Measurements from ENCODE around the gene LPO. TPM values are rescaled to one million over a fixed set of nuclear protein-coding genes. Genes with fewer than 3 reads are reported as not detected.
A peak's percentile ranks its signal among the peaks of the same experiment; 100 is the strongest.

LPO gene
- polyA plus RNA-seq (2012; ENCODE audit: insufficient read depth, insufficient read length): not detected

DNA sequence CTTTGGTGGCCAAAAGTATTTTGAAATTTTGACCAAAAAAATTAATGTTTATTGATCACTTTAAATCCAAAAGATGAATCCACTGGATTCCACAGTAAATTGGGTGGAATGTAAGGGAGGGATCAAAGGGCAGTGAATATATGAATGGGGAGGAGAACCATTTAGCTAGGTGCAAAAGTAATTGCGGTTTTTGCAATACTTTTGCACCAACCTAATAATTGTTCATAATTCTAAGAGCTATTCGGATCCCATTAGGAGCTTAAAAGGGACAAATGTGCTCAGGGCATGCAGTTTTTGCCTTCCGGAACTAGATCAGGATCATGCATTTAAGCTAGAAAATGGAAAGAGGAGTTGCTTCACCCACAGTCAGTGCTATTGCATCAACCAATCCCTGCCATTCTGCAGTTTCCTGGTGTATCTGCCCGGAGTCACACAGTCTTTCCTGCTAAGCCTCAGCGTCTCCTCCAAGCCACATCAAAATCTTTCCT is at the start of gene LPO:
LPO (plus strand) TSS at position 438 of the 488 bp plus-strand sequence. CDS start 4,396 bp downstream, outside the sequence.
- DNase-seq (ENCODE audit: low read depth, low spot score): no peak

DNA sequence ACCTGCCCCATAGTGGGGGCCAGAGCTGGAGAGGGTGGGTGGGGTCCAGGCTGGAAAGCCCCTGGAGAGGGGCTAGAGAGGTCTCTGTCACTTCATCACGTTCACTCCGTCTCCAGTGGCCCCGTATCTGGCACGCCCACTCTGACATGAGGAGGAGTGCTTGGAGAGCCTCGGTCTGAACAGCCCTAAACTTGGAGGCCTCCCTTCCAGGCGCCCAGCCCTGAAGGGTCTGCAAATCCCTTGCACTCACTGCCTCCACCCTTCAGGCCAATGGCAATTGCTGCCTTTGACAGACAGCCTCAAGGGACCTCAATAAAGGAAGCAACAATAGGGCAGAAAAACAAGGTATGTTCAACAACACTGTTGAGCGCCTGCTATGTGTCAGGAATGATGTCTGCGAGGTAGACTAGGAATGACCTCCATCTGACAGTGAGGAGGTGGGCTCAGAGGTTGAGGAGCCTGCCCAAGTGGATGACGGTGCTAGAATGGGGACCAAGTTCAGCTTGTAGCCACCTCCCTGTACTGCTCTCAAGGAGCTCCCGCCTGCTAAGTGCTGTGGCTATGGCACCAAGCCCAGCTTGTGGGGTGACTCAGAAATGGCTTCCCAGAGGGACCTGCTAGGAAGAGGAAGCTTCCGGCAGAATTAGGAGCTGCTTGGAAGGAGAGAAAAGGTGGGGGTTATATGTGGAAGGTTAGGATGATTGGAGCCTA is 48.8 kb upstream of the LPO start:
- DNase-seq (ENCODE audit: low read depth, low spot score): no peak
- H3K4me3 ChIP-seq (ENCODE audit: low read length): no peak overlapping the region

More for the DNA sequence above, at the start of gene LPO:
- no peak within 1 kb of the TSS for H3K4me3 ChIP-seq (ENCODE audit: low read length)

DNA sequence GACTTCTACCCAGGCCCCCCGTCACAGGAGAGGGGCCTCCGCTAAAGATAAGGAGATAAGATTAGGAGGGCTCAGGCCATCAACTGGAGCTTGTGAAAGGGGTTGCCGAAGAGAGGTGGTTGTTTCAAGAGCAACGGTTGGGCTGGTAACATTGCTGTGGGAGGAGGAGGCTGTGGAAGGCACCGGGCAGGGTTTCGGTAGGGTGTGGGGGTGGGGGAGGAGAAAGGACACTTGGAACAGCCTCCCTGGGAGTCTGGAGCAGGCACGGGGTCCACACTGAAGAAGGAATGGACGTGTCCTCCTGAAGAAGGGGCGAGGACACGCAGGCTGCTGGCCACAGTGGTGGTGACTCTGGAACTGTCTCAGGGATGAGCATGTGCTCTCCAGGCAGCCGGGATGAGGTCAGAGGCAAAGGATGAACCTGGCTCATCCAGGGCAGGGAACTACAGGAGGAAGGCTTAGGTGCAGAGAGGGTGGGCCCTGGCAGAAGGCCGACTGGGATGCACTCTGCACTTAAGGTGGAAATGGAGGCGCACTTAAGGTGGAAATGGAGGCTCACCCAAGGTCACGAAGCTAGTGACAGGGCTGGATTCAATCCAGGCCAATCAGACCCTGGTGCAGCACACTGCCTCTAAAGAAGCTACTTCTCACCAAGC is 47.0 kb upstream of the LPO start:
- no peak overlapping the region for H3K4me3 ChIP-seq (ENCODE audit: low read length)
- no peak for DNase-seq (ENCODE audit: low read depth, low spot score)

DNA sequence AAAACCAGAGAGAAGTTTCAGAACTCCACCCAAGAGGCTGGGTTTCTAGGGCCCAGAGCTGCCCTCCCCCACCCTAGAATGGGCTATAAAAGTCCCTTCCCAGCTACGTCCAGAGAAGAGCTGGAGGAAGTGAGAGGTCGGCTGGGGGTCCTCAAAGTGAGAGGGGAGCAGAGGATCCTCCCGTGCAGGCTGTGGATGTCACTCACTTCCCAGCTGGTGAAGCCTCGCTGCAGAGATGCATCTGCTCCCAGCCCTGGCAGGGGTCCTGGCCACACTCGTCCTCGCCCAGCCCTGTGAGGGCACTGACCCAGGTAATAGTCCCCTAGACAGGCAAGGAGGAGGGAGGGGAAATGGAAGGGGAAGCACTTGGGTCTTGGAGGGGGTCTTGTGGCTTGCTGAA is 45.8 kb upstream of the LPO start, which contains the start of gene EPX:
EPX (plus strand) TSS at position 115 of the 400 bp plus-strand sequence; CDS start at position 236, 121 bp downstream.
- no peak within 1 kb of the TSS for H3K4me3 ChIP-seq (ENCODE audit: low read length)
- DNase-seq (ENCODE audit: low read depth, low spot score): no peak

DNA sequence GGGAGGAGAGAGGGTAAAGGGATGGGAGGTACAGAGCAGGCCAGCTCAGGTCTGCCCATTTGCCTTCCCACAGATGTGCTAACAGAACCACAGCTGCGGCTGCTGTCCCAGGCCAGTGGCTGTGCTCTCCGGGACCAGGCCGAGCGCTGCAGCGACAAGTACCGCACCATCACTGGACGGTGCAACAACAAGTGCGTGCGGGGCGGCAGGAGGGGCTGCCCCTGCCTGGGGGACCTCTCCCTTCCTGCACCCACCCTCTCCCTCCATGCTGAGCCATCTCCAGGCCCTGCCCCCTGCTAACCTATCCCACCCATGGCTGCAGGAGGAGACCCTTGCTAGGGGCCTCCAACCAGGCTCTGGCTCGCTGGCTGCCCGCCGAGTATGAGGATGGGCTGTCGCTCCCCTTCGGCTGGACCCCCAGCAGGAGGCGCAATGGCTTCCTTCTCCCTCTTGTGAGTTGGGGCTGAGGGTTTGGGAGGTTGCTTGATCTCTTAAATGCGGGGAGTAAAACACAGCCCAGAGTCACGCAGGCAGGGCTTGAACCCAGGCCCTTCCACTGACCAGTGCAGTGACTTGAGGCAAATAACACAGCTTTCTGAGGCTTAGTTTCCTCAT is 44.6 kb upstream of the LPO start:
- DNase-seq (ENCODE audit: low read depth, low spot score): no peak
- no peak overlapping the region for H3K4me3 ChIP-seq (ENCODE audit: low read length)

DNA sequence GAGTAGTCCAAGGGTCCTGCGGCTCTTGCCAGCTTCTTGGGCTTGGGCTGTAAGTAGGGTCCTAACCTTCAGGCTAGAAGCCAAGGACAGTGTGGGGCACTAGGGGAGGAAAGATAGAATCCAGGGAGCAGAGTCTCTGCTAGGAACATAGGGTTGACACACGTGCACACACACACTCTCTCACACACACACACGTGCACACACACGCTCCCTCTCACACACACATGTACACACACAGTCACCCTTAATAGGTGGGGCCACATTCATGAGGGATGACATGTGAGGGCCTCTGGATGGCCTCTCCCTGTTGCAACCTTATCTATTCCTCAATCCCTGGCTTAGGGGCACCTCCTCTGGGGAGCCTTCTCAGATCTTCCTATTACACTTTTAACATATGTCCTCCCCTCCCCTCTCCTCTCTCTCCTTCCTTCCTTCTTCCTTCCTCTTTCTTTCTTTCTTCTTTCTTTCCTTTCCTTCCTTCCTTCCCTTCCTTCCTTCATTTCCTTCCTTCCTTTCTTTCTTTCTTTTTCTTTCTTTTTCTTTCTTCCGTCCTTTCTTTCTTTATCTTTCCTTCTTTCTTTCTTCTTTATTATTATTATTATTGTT is 42.8 kb upstream of the LPO start:
- DNase-seq (ENCODE audit: low read depth, low spot score): no peak
- no peak overlapping the region for H3K4me3 ChIP-seq (ENCODE audit: low read length)

DNA sequence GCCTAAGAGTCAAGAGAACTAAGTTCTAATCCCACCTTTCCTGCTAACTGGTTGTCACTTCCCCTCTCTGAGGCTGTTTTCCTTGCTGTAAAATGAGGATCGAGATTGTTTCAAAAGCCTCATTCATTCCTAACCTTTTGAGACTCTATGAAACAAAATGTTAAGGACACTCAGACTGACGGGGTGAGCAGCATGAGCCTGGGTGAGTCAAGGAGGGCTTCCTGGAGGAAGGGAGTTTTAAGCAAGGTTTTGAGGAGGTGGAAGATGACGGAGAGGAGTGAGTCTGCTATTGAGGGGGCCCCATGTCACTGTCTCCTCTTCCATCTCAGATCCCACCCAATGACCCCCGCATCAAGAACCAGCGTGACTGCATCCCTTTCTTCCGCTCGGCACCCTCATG is 41.8 kb upstream of the LPO start:
- H3K4me3 ChIP-seq (ENCODE audit: low read length): no peak overlapping the region
- DNase-seq (ENCODE audit: low read depth, low spot score): no peak

DNA sequence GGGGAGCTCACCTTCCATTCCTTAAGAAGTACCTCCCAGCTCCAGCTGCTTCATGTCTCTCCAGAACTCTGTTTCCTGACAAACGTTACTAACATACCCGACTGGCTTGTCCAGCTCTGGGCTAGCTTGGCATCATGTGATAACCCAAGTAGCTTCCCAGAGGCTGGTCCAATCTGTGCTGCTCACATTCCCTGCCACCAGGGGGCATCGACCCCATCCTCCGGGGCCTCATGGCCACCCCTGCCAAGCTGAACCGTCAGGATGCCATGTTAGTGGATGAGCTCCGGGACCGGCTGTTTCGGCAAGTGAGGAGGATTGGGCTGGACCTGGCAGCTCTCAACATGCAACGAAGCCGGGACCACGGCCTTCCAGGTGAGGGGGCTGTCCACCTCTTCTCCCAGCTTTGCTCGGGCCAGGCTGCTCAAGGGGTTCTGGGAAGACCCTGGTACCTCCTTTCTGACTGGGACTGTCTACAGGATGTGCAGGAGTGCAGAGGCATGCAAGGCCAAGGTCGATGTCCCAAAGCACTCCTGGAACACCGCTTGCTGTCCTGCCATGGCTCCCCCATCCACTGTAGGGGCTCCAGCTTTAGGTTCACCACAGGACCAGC is 38.3 kb upstream of the LPO start:
- peak; percentile 51 for DNase-seq (ENCODE audit: low read depth, low spot score)
- H3K4me3 ChIP-seq (ENCODE audit: low read length): peak overlapping the region; percentile 26

DNA sequence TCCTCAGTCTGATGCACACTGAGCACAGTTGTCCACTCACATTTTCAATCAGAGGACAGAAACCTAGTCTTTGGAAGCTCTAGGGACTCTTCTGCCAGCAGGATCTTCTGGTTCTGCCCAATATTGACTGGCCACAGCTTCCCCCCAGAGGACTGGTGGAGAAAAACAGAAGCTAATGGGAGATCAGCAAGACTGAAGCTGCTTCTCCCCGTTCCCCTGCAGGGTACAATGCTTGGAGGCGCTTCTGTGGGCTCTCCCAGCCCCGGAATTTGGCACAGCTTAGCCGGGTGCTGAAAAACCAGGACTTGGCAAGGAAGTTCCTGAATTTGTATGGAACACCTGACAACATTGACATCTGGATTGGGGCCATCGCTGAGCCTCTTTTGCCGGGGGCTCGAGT is 35.5 kb upstream of the LPO start:
- no peak for DNase-seq (ENCODE audit: low read depth, low spot score)
- H3K4me3 ChIP-seq (ENCODE audit: low read length): no peak overlapping the region

DNA sequence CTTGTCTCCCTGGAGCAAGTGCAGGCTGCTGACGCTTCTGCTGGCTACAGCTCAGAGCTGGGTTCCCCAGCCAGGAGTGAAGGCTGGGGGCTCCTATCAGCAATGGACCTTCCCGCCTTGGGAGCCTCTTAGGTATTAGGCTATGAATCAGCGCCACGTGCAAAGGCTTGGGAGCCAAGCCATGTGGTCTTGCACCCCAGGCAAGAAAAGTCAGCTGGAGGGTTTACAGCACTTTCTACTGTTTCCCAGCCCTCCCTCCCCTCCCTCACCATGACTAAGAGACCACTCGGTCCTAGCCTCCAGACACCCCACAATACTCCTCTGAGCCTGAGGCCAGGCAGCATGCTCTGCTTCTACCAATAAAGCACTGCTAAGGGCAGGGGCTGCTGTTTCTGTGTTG is 33.6 kb upstream of the LPO start:
- DNase-seq (ENCODE audit: low read depth, low spot score): no peak
- H3K4me3 ChIP-seq (ENCODE audit: low read length): no peak overlapping the region

DNA sequence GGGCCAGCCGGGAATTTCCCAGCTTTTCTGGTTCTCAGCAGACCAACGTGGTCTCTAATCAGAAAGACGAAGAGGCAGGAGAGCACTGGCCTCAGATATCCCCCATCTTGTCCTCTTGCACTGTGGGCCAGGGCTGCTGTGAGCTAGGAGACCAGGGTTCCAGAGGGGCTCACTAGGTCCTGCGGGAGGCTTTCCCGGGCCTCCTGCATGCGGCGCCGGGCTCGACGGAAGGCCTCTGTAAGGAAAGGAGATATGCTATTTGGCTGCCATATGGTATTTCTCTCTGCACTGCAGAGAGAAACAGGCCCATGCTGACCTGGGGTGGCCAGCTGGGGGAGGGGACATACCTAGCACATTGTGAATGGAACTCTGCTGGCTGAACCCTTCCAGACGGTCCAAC is 32.4 kb upstream of the LPO start:
- no peak overlapping the region for H3K4me3 ChIP-seq (ENCODE audit: low read length)
- DNase-seq (ENCODE audit: low read depth, low spot score): no peak

DNA sequence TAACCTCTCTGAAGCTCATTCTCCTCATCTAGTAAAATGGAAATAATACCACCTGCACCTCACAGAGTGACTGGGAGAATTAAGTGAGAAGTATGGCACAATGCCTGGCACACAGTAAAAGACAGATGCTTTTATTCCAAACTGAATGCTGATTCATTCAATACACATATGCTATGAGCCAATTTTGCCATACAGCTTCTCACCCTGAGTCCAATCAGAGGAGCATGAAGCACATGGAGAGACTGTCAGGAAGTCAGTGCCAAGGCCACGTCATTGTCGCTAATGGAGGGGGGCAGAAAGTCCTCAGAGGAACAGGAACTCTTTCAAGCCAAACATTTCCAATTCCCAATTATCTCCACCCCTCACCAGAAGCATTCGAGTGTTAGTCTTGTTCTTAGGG is 30.9 kb upstream of the LPO start:
- DNase-seq (ENCODE audit: low read depth, low spot score): no peak
- no peak overlapping the region for H3K4me3 ChIP-seq (ENCODE audit: low read length)

DNA sequence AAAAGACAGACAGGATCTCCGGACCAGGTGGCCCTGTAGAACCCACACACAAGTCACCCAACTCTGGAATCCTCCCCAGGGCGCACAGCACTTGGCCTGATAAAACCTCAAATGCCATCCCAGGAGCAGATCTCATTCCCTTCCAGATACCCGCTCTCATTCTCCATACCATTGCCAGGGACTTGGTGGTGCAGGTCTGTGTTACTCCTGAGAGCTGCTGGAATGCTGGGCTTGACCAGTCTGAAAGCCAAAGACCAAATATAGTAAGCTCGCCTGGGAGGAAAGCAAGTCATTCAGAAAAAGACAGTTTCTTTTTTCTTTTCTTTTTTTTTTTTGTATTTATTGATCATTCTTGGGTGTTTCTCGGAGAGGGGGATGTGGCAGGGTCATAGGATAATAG is 30.0 kb upstream of the LPO start:
- H3K4me3 ChIP-seq (ENCODE audit: low read length): no peak overlapping the region
- no peak for DNase-seq (ENCODE audit: low read depth, low spot score)

DNA sequence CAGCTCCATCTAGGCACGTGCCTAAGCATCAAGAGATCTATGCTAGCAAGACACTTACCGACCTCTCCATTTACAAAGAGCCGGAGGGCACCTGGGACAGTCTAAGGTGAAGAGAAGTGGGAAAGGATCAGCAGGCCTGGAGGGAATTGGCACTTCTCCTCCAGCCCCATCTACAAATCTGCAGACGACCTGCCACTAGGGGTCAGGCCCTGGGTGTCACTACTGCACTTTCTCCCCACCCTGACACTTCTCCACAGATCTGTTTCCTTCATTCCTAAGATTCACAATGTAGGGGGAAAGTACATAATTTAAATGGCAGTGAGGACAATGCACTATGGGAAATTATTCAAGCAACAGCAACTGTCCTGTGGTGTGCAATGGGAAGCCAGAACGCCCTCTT is 27.5 kb upstream of the LPO start:
- no peak for DNase-seq (ENCODE audit: low read depth, low spot score)
- no peak overlapping the region for H3K4me3 ChIP-seq (ENCODE audit: low read length)

DNA sequence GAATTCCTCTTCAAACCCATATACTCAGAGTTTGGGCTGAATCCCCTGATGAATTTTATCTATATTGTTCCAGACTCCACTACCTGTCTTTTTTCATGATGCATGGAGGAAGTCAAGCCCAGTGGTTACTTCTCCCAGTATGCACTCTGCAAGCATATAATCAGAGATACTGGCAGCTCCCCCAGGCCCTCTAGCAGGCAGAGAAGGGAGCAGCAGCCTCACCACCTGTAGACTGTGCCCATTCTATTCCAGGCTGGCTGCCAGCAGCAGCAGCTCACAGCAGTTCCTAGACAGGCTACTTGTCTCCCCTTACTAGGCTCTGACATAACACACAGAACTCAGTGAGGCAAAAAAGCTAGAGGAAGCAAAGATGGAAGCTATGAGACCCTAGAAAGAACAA is 22.7 kb upstream of the LPO start:
- H3K4me3 ChIP-seq (ENCODE audit: low read length): no peak overlapping the region
- DNase-seq (ENCODE audit: low read depth, low spot score): no peak

DNA sequence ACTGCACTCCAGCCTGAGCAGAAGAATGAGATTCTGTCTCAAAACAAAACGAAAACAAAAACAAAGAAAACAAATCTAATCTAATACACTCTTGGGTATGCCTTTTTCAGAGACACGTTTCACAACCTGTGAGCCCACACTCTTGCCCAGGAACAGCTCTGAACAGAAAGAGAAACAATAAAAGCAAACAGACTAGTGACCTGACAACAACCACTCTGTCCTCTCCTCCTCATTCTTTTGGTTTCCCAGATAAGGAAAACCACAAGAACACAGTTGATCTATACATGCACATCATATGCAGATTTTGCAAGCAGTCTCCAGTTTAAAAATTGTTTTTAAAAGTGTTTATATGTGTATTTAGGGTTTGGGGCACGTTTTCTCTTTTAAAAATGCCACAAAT is 20.6 kb upstream of the LPO start:
- DNase-seq (ENCODE audit: low read depth, low spot score): no peak
- H3K4me3 ChIP-seq (ENCODE audit: low read length): no peak overlapping the region

DNA sequence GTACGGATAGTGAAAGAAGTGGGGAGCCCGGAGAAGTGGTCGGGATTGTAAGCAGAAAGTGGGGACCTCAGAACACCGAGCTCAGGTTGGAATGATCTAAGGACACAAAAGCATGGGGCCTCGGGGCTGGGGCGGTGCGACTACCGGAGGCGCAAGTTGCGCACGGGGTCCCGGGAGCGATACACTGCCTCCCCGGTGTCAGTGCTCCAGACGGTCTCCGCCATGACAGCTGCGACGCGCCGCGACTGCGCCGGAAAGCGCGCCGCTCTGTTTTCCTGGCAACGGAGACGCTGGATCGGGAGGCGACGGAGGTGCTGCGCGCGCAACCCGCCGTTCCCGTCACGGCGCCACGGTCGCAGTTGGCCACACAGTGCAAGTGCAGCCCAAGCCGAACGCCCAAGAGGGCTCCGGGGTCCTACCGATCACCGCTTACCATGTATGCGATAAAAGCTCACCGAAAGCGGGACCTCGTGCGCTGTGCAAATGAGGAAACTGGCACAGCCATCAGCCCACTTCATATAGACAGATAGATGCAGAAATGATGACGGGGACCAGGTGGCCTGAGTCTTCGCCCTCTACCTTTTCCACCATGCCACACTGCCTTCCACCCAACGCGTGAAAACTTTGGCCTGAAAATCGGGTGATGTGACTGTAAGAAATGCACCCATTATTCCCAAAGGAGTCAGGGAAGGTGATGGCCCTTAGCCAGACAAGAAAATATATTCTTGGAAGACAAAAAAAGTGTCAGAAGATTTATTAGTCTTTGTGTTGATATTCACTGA is 19.2 kb upstream of the LPO start, which contains the start of gene MKS1:
MKS1 (minus strand) TSS at position 249 of the 782 bp plus-strand sequence; CDS start at position 224, 25 bp downstream.
- peak; percentile 90 for DNase-seq (ENCODE audit: low read depth, low spot score)
- H3K4me3 ChIP-seq (ENCODE audit: low read length): peak within 1 kb of the TSS; percentile 86

DNA sequence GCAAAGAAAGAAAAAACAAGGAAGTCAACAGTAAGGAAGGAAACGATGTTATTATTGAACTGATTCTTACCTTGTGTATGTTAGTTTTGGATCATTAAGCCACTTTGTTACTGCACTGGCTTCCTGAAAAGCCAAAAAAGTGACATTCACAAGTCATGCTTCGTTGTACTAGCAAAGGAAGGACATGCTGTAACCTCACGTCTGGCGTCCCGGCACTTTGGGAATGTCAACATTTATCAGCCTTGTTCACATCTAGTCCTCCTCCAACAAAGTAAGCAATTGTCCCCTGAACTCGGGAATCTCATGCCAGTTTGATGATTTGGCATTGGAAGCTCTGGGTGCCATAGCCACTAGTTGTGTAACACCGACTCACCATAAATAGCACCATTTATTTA is 18.6 kb upstream of the LPO start:
- DNase-seq (ENCODE audit: low read depth, low spot score): no peak
- H3K4me3 ChIP-seq (ENCODE audit: low read length): peak overlapping the region; percentile 86

DNA sequence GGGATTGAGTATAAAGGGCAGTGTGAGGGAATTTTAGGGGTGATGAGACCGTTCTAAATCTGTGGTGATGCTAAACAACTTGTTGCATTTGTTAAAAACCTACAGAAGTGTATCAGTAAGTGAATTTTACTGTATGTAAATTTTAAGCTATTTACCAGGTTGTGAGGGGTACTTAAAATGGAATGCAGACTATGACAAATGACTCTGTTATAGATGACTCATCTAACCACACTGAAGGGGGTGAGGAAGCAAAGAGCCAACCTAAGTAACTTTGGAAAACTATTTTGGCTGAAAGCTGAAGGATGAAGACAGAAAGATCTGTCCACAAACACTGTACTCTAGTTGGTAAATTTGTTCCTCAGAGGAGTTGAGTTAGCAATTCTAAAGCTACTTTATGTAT is 14.1 kb upstream of the LPO start:
- no peak overlapping the region for H3K4me3 ChIP-seq (ENCODE audit: low read length)
- DNase-seq (ENCODE audit: low read depth, low spot score): no peak

All from Jurkat, Clone E6-1 (cell line).